Neural progenitor cell (in vitro differentiated cells): ENCODE data around the gene LPCAT3. TPM values are rescaled to one million over a fixed set of nuclear protein-coding genes. Genes with fewer than 3 reads are reported as not detected.

Experiments
- DNase-seq: peaks from one replicate; pipeline ENCODE4 v3.0.0-alpha.2; 2016; ENCODE audit warnings: low spot score
- H2AFZ ChIP-seq: fragments of 200-600 bp; sonication (generic); replicated peaks from 2 replicates; pipeline ENCODE4 v1.6.1; 2016; ENCODE audit warnings: antibody characterized with exemption
- H3F3A ChIP-seq: fragments of 200-600 bp; sonication (generic); 2 replicates; pipeline ENCODE4 v1.6.1; 2016; ENCODE audit warnings: antibody characterized with exemption, low read depth
- H3K27ac ChIP-seq: fragments of 200-600 bp; sonication (generic); 2 replicates; pipeline ENCODE4 v1.5.1; 2016; ENCODE audit warnings: mild to moderate bottlenecking
- H3K27me3 ChIP-seq: fragments of 200-600 bp; sonication (generic); 2 replicates; pipeline ENCODE4 v1.6.1; 2016; ENCODE audit warnings: mild to moderate bottlenecking, moderate library complexity
- H3K36me3 ChIP-seq: fragments of 200-600 bp; sonication (generic); 2 replicates; pipeline ENCODE4 v1.5.1; 2016
- H3K4me1 ChIP-seq: fragments of 200-600 bp; sonication (generic); 2 replicates; pipeline ENCODE4 v1.6.1; 2016; ENCODE audit warnings: mixed run types
- H3K4me2 ChIP-seq: fragments of 200-600 bp; sonication (generic); 2 replicates; pipeline ENCODE4 v1.6.1; 2016
- H3K4me3 ChIP-seq: fragments of 200-600 bp; sonication (generic); 2 replicates; pipeline ENCODE4 v1.5.1; 2016
- H3K79me2 ChIP-seq: fragments of 200-600 bp; sonication (generic); 2 replicates; pipeline ENCODE4 v1.6.1; 2016; ENCODE audit warnings: low read depth
- H3K9ac ChIP-seq: fragments of 200-600 bp; sonication (generic); 2 replicates; pipeline ENCODE4 v1.6.1; 2016
- H3K9me3 ChIP-seq: fragments of 200-600 bp; sonication (generic); 2 replicates; pipeline ENCODE4 v1.5.1; 2016; ENCODE audit warnings: low read depth
- H4K20me1 ChIP-seq: fragments of 200-600 bp; sonication (generic); 2 replicates; pipeline ENCODE4 v1.6.1; 2016; ENCODE audit warnings: low read depth
- H3K27ac Mint-ChIP-seq: 3 replicates; pipeline ENCODE4 v1.8.0; 2021; ENCODE audit warnings: mixed read lengths
- H3K27me3 Mint-ChIP-seq: 2 replicates; pipeline ENCODE4 v1.8.0; 2022; ENCODE audit warnings: low read depth, mild to moderate bottlenecking, inconsistent platforms, moderate library complexity, mixed read lengths; ENCODE audit not compliant: insufficient read depth
- H3K36me3 Mint-ChIP-seq: 3 replicates; pipeline ENCODE4 v1.8.0; 2021; ENCODE audit warnings: mixed read lengths
- H3K4me1 Mint-ChIP-seq: 3 replicates; pipeline ENCODE4 v1.8.0; 2021; ENCODE audit warnings: mixed read lengths
- H3K4me3 Mint-ChIP-seq: 3 replicates; pipeline ENCODE4 v1.8.0; 2021; ENCODE audit warnings: mild to moderate bottlenecking, moderate library complexity, mixed read lengths
- H3K9me3 Mint-ChIP-seq: 3 replicates; pipeline ENCODE4 v1.8.0; 2020; ENCODE audit warnings: mixed read lengths
- EZH2 ChIP-seq: fragments of 200-600 bp; sonication (generic); IDR thresholded peaks from 2 replicates; pipeline ENCODE4 v1.6.1; 2017; ENCODE audit warnings: antibody characterized with exemption, mild to moderate bottlenecking, moderate library complexity
- EZH2phosphoT487 ChIP-seq: fragments of 200-600 bp; sonication (generic); IDR thresholded peaks from 2 replicates; pipeline ENCODE4 v1.6.1; 2017; ENCODE audit warnings: antibody characterized with exemption
- total RNA-seq: library from RNA; depleted of rRNA; stranded (reverse); fragments of >200 nt; gene quantifications from 2 replicates; pipeline ENCODE4 v1.2.3, GENCODE V29; 2015; ENCODE audit warnings: low replicate concordance
- TF ChIP-seq, protein P1 (sequence below): fragments of 200-600 bp; sonication (generic); IDR thresholded peaks from 2 replicates; pipeline ENCODE4 v1.5.1; 2017; ENCODE audit warnings: antibody characterized with exemption, mild to moderate bottlenecking

LPCAT3 gene
- total RNA-seq, 1 donor from 2014 or later = 18.1 TPM

DNA sequence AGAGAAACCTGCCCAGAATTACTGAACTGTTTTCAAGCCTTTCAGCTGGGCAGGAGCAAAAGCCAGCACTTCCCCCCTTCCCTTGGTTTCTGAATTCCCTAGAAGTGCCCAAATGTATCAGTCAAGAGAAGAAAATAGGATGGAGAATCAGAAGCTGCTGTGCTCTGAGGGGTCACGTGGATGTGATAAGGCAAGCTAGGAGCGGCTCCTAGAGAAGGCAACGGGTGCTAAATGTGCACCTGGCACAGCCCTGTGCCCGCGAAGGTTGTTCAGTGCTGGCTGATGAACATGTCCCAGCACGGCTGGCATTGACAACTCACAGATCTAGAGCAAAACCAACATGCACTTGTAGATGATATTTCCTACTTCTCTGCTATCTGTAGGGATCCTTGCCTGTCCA, 39.3 kb downstream of the LPCAT3 start:
- TF ChIP-seq EZH2phosphoT487 (no peak), EZH2 (no peak)
- TF ChIP-seq, protein P1, sequence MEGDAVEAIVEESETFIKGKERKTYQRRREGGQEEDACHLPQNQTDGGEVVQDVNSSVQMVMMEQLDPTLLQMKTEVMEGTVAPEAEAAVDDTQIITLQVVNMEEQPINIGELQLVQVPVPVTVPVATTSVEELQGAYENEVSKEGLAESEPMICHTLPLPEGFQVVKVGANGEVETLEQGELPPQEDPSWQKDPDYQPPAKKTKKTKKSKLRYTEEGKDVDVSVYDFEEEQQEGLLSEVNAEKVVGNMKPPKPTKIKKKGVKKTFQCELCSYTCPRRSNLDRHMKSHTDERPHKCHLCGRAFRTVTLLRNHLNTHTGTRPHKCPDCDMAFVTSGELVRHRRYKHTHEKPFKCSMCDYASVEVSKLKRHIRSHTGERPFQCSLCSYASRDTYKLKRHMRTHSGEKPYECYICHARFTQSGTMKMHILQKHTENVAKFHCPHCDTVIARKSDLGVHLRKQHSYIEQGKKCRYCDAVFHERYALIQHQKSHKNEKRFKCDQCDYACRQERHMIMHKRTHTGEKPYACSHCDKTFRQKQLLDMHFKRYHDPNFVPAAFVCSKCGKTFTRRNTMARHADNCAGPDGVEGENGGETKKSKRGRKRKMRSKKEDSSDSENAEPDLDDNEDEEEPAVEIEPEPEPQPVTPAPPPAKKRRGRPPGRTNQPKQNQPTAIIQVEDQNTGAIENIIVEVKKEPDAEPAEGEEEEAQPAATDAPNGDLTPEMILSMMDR = no peak
- no peak overlapping the region for H3K27ac Mint-ChIP-seq
- DNase-seq = no peak
- H3K36me3 Mint-ChIP-seq = peaks cover 17% of the 10 kb centered on the region
- Histone ChIP-seq H3K4me3 (no peak overlapping the region), H3K4me1 (no peaks in the 10 kb centered on the region), H3K36me3 (no peaks in the 10 kb centered on the region), H3K79me2 (no peaks in the 10 kb centered on the region), H3K27me3 (no peaks in the 10 kb centered on the region), H3K27ac (no peak overlapping the region), H3K4me2 (no peak overlapping the region), H4K20me1 (no peaks in the 10 kb centered on the region), H3K9ac (no peak overlapping the region), H3F3A (peaks cover 12% of the 10 kb centered on the region), H3K9me3 (no peaks in the 10 kb centered on the region), H2AFZ (no peak overlapping the region)
- peaks cover 6% of the 10 kb centered on the region for H3K27me3 Mint-ChIP-seq
- no peaks in the 10 kb centered on the region for H3K4me1 Mint-ChIP-seq
- no peaks in the 10 kb centered on the region for H3K9me3 Mint-ChIP-seq
- no peak overlapping the region for H3K4me3 Mint-ChIP-seq

DNA sequence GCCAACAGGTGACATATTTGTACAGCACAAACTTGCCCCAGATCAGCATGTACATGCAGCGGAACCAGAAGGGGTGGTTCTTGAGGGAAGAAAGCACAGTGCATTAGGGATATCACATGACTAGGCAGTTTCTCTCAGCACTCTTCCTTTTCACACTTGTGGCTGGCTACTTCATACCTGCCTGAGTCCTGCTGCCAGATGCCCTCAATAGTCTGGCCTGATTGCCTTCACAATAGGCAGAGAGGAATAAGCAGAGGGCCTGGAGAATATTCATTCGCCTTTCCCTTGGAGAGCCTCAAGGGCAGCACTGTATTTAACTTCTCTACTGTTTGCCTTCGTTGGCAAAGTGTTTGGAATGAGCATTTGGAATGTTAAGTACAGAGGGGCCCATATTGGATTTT, 39.7 kb downstream of the LPCAT3 start:
- TF ChIP-seq, protein P1 = no peak
- TF ChIP-seq EZH2 (no peak), EZH2phosphoT487 (no peak)
- no peaks in the 10 kb centered on the region for H4K20me1 ChIP-seq
- no peaks in the 10 kb centered on the region for H3K4me1 Mint-ChIP-seq
- H3K4me1 ChIP-seq = no peaks in the 10 kb centered on the region
- peaks cover 12% of the 10 kb centered on the region for H3F3A ChIP-seq
- H3K9ac ChIP-seq = no peak overlapping the region
- H3K4me2 ChIP-seq = no peak overlapping the region
- DNase-seq = no peak
- H3K79me2 ChIP-seq = peaks cover 2% of the 10 kb centered on the region
- H3K4me3 Mint-ChIP-seq = no peak overlapping the region
- no peaks in the 10 kb centered on the region for H3K36me3 ChIP-seq
- no peaks in the 10 kb centered on the region for H3K9me3 Mint-ChIP-seq
- peaks cover 8% of the 10 kb centered on the region for H3K27me3 Mint-ChIP-seq
- no peaks in the 10 kb centered on the region for H3K9me3 ChIP-seq
- no peak overlapping the region for H3K4me3 ChIP-seq
- H2AFZ ChIP-seq = no peak overlapping the region
- no peak overlapping the region for H3K27ac ChIP-seq
- no peaks in the 10 kb centered on the region for H3K27me3 ChIP-seq
- H3K27ac Mint-ChIP-seq = no peak overlapping the region
- H3K36me3 Mint-ChIP-seq = peaks cover 17% of the 10 kb centered on the region

DNA sequence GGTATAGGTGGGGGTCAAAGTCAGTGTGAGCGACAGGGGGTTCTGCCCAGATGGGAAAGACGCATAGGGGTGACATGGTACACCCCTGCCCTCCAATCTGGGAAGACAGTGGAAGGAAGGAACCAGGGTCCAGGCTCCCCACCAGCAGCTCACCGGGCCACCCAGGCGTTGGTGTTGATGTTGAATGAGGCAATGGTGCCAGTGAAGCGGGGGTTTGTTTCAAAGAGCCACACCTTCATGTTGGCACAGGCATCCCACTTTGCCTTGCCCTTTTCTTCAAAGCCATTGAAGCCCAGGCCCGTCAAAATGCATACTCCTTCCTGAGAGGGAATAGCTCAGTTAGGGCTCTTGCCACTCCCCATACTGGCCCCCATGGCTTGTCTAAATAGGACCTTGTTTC, 40.1 kb downstream of the LPCAT3 start:
- H3K9ac ChIP-seq = no peak overlapping the region
- no peak overlapping the region for H3K27ac ChIP-seq
- no peaks in the 10 kb centered on the region for H3K36me3 ChIP-seq
- H3K4me3 Mint-ChIP-seq = no peak overlapping the region
- H3K4me2 ChIP-seq = no peak overlapping the region
- no peaks in the 10 kb centered on the region for H3K27me3 ChIP-seq
- peaks cover 6% of the 10 kb centered on the region for H3K79me2 ChIP-seq
- H3F3A ChIP-seq = peaks cover 12% of the 10 kb centered on the region
- H2AFZ ChIP-seq = no peak overlapping the region
- TF ChIP-seq, protein P1 = no peak
- TF ChIP-seq EZH2 = no peak
- TF ChIP-seq EZH2phosphoT487 = no peak
- H3K9me3 Mint-ChIP-seq = no peaks in the 10 kb centered on the region
- H3K4me3 ChIP-seq = no peak overlapping the region
- no peak for DNase-seq
- peaks cover 14% of the 10 kb centered on the region for H3K36me3 Mint-ChIP-seq
- H3K4me1 Mint-ChIP-seq = no peaks in the 10 kb centered on the region
- peaks cover 8% of the 10 kb centered on the region for H3K27me3 Mint-ChIP-seq
- H4K20me1 ChIP-seq = no peaks in the 10 kb centered on the region
- H3K27ac Mint-ChIP-seq = no peak overlapping the region
- H3K4me1 ChIP-seq = no peaks in the 10 kb centered on the region
- no peaks in the 10 kb centered on the region for H3K9me3 ChIP-seq
